HG02763 (cell line): ENCODE results near the gene PPP1R9B.

Source experiments
- ATAC-seq: cut with Tn5 transposase; IDR thresholded peaks from one replicate; pipeline ENCODE4 v1.9.1; 2021; ENCODE audit warnings: mild to moderate bottlenecking, moderate library complexity; ENCODE audit not compliant: unreplicated experiment

Gene PPP1R9B

GRCh38 chr17:50111673-50112655 is 38.5 kb downstream of the PPP1R9B start:
- ATAC-seq: no peak

GRCh38 chr17:50110591-50111349 is 39.7 kb downstream of the PPP1R9B start:
- no peak for ATAC-seq

- no peak for ATAC-seq
Measured at GRCh38 chr17:50109785-50110184, 40.7 kb downstream of the PPP1R9B start.

GRCh38 chr17:50109207-50109606 is 41.3 kb downstream of the PPP1R9B start:
- ATAC-seq: no peak

- ATAC-seq: no peak
Measured at GRCh38 chr17:50108556-50108955, 41.9 kb downstream of the PPP1R9B start.

- no peak for ATAC-seq
Measured at GRCh38 chr17:50107790-50108414, 42.6 kb downstream of the PPP1R9B start.

- ATAC-seq: no peak
Measured at GRCh38 chr17:50106393-50107131, 43.9 kb downstream of the PPP1R9B start.

- ATAC-seq: no peak
Measured at GRCh38 chr17:50105811-50106210, 44.7 kb downstream of the PPP1R9B start.

- no peak for ATAC-seq
Measured at GRCh38 chr17:50103941-50104340, 46.5 kb downstream of the PPP1R9B start.

- ATAC-seq: no peak
Measured at GRCh38 chr17:50103252-50103651, 47.2 kb downstream of the PPP1R9B start.

GRCh38 chr17:50102164-50102991 is 48.1 kb downstream of the PPP1R9B start:
- ATAC-seq: no peak

- no peak for ATAC-seq
Measured at GRCh38 chr17:50101346-50102163, 48.9 kb downstream of the PPP1R9B start.

- ATAC-seq: no peak
Measured at GRCh38 chr17:50100921-50101345, 49.5 kb downstream of the PPP1R9B start.

- no peak for ATAC-seq
Measured at GRCh38 chr17:50100480-50100883, 50.0 kb downstream of the PPP1R9B start.

GRCh38 chr17:50099003-50099402 is 51.5 kb downstream of the PPP1R9B start:
- no peak for ATAC-seq

- ATAC-seq: no peak
Measured at GRCh38 chr17:50098583-50098982, 51.9 kb downstream of the PPP1R9B start.

GRCh38 chr17:50097926-50098325 is 52.6 kb downstream of the PPP1R9B start:
- no peak for ATAC-seq

GRCh38 chr17:50097455-50097854 is 53.0 kb downstream of the PPP1R9B start:
- ATAC-seq: no peak

- no peak for ATAC-seq
Measured at GRCh38 chr17:50096758-50097157, 53.7 kb downstream of the PPP1R9B start.
